Suprapubic skin (tissue), 4 donors: ENCODE results near the gene PSMA6. TPM values are rescaled to one million over a fixed set of nuclear protein-coding genes. Genes with fewer than 3 reads are reported as not detected.

Source experiments
- DNase-seq, 2 donors: peaks; one replicate each; pipeline ENCODE4 v3.0.0-alpha.2; 2019; ENCODE audit warnings: low spot score in 2 of 2
- H3K27ac ChIP-seq: fragments of 200-600 bp; sonication (generic); one replicate; pipeline ENCODE4 v1.5.1; 2019
- H3K27me3 ChIP-seq: fragments of 200-600 bp; sonication (generic); one replicate; pipeline ENCODE4 v1.5.1; 2019
- H3K36me3 ChIP-seq: fragments of 200-600 bp; sonication (generic); one replicate; pipeline ENCODE4 v1.5.1; 2019
- H3K4me1 ChIP-seq: fragments of 200-600 bp; sonication (generic); one replicate; pipeline ENCODE4 v1.5.1; 2019
- H3K4me3 ChIP-seq: fragments of 200-600 bp; sonication (generic); one replicate; pipeline ENCODE4 v1.5.1; 2019; ENCODE audit warnings: mild to moderate bottlenecking
- H3K9me3 ChIP-seq: fragments of 200-600 bp; sonication (generic); one replicate; pipeline ENCODE4 v1.5.1; 2019
- EP300 ChIP-seq: sonication (generic); formaldehyde crosslinking; IDR thresholded peaks from one replicate; pipeline ENCODE4 v1.6.1; 2017; ENCODE audit warnings: antibody characterized with exemption
- POLR2A ChIP-seq, 2 donors: fragments of 450-650 bp; IDR thresholded peaks; one replicate each; pipeline ENCODE4 v1.6.1; 2017; ENCODE audit warnings: antibody characterized with exemption in 2 of 2, mild to moderate bottlenecking in 2 of 2, moderate library complexity in 2 of 2
- POLR2AphosphoS5 ChIP-seq, 3 donors: sonication (generic); formaldehyde crosslinking; IDR thresholded peaks; one replicate each; pipeline ENCODE4 v1.6.1; 2017; ENCODE audit warnings: antibody characterized with exemption in 3 of 3
- WGBS: methylation state at CpG from one replicate; pipeline ENCODE4 v1.1.5; 2018; 5-methylcytosine and 5-hydroxymethylcytosine counted together
- total RNA-seq, 4 donors: library from RNA; depleted of rRNA; stranded (reverse); fragments of >200 nt; gene quantifications; one replicate each; pipeline ENCODE4 v1.1.0, GENCODE V29; 2016
- TF ChIP-seq, protein P1 (sequence below), 2 donors: fragments of 200-600 bp in 1 of 2; fragments of 450-650 bp in 1 of 2; sonication (generic) in 1 of 2; IDR thresholded peaks; one replicate each; pipeline ENCODE4 v1.5.1; 2016 to 2019; ENCODE audit warnings: antibody characterized with exemption in 2 of 2, mild to moderate bottlenecking in 1 of 2, moderate library complexity in 1 of 2

PSMA6 gene
- total RNA-seq, 4 donors from 2014 or later, result 80.4 to 133 (median 110) TPM

DNA sequence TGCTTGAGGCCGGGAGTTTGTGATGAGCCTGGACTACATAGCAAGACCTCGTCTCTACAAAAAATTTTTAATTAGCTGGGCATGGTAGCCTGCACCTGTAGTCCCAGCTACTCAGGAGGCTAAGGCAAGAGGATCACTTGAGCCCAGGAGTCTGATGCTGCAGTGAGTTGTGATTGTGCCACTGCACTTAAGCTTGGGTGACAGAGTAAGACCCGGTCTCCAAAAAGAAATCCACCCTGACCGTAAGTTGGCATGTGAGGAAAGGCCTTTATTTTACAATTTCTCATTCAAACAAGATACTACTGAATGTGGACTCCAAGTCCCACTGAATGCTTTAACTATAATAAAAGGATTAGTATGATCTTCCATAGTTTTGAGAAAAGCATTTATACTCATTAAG lies 27.3 kb downstream of the PSMA6 start:
- Histone ChIP-seq H3K27me3 (no peaks in the 10 kb centered on the region), H3K4me3 (no peak overlapping the region), H3K4me1 (no peaks in the 10 kb centered on the region), H3K9me3 (no peaks in the 10 kb centered on the region), H3K36me3 (peaks cover 42% of the 10 kb centered on the region), H3K27ac (no peak overlapping the region)
- DNase-seq, result no peak
- 93% methylated on average over 4 of the region's 4 CpGs for WGBS
- TF ChIP-seq EP300 (no peak), POLR2AphosphoS5 (IDR thresholded peaks at IDR 0.05) (no peak), POLR2A (IDR thresholded peaks at IDR 0.05) (no peak)
- TF ChIP-seq, protein P1, sequence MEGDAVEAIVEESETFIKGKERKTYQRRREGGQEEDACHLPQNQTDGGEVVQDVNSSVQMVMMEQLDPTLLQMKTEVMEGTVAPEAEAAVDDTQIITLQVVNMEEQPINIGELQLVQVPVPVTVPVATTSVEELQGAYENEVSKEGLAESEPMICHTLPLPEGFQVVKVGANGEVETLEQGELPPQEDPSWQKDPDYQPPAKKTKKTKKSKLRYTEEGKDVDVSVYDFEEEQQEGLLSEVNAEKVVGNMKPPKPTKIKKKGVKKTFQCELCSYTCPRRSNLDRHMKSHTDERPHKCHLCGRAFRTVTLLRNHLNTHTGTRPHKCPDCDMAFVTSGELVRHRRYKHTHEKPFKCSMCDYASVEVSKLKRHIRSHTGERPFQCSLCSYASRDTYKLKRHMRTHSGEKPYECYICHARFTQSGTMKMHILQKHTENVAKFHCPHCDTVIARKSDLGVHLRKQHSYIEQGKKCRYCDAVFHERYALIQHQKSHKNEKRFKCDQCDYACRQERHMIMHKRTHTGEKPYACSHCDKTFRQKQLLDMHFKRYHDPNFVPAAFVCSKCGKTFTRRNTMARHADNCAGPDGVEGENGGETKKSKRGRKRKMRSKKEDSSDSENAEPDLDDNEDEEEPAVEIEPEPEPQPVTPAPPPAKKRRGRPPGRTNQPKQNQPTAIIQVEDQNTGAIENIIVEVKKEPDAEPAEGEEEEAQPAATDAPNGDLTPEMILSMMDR (IDR thresholded peaks at IDR 0.05), result no peak

DNA sequence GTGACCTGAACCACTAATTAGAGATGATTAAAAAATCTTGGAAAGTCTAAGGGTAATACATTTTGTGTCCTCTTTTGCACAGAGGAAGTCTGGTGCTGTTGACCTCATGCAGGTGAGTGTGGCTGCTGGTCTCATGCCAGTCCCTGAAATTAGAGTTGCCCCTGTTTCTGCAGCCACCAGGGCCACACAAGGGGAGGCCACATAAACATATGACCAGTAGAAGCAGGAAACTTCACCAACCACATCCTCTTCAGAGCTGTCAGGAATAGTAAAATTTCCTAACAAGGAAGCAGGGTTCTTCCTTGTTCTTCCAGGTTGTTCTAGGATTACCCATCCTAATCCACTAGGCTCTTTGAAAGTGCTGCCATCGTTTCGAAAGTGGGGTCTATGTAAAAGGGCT lies 28.3 kb downstream of the PSMA6 start:
- Histone ChIP-seq H3K4me1 (no peaks in the 10 kb centered on the region), H3K36me3 (peaks cover 33% of the 10 kb centered on the region), H3K27ac (no peak overlapping the region), H3K9me3 (no peaks in the 10 kb centered on the region), H3K27me3 (no peaks in the 10 kb centered on the region), H3K4me3 (no peak overlapping the region)
- no peak for DNase-seq
- WGBS, result 79% methylated on average over 2 of the region's 2 CpGs
- TF ChIP-seq EP300 (no peak), POLR2AphosphoS5 (IDR thresholded peaks at IDR 0.05) (no peak), POLR2A (IDR thresholded peaks at IDR 0.05) (no peak)
- TF ChIP-seq, protein P1 (IDR thresholded peaks at IDR 0.05), result no peak

- H3K9me3 ChIP-seq, result no peaks in the 10 kb centered on the region
- peaks cover under 1% of the 10 kb centered on the region for H3K4me1 ChIP-seq
- no peak overlapping the region for H3K4me3 ChIP-seq
- WGBS, result 86% methylated on average over 1 of the region's 1 CpG
- no peaks in the 10 kb centered on the region for H3K27me3 ChIP-seq
- TF ChIP-seq EP300, result no peak
- no peak for TF ChIP-seq POLR2AphosphoS5 (IDR thresholded peaks at IDR 0.05)
- TF ChIP-seq, protein P1 (IDR thresholded peaks at IDR 0.05), result no peak
- no peak for TF ChIP-seq POLR2A (IDR thresholded peaks at IDR 0.05)
- no peak overlapping the region for H3K27ac ChIP-seq
- no peaks in the 10 kb centered on the region for H3K36me3 ChIP-seq
- no peak for DNase-seq
These were observed 34.2 kb downstream of the PSMA6 start for GRCh38 chr14:35326375-35326774.

DNA sequence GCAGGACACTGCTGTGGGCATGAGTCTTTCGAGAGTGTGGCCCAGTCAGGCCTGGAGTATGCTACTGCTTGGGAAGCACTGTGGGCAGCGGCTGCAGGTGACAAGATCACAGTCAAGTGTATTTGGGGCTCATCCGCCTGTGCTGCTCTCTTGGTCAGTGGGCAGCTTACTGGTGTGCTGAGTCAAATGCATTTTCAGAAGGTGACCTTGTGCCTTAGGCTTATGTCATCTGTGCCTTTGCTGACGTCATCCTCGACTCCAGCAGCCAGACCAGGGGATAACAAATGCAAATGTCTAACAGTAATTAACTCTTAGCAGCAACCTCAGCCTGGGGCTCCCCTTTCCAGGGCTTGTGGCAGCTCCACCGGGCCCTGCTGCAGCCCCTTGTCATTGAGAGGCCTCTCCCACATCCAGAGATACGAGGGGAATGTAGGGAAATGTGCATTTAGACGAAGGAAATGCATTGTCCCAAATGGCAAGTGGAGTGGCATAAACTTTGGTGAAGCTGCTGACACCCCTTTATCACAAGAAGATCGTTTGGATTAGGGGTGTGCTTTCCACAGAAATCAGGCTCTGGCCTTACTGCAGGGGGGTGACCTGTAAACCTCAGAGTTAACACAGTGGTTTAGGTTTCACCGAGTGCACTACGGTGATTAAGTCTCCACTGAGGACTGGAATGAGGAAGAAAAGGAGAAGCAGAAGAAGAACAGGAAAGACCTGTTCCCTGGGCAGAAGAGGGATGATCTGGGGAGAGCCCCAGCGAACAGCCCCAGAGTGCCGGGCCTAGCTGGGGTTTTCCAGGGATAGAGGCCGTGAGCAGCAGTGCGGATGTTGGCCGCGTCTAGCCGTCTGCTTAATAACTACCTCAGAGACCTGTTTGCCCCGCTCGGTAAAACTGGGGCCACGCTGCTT lies 39.7 kb downstream of the PSMA6 start:
- Histone ChIP-seq H3K36me3 (no peaks in the 10 kb centered on the region), H3K9me3 (no peaks in the 10 kb centered on the region), H3K27ac (peak overlapping the region; percentile 83), H3K27me3 (no peaks in the 10 kb centered on the region), H3K4me3 (no peak overlapping the region), H3K4me1 (peaks cover 54% of the 10 kb centered on the region)
- DNase-seq, result peak in 1 of 2 donors; percentile 42
- TF ChIP-seq, protein P1 (IDR thresholded peaks at IDR 0.05), result no peak
- TF ChIP-seq POLR2A (IDR thresholded peaks at IDR 0.05), result no peak
- TF ChIP-seq POLR2AphosphoS5 (IDR thresholded peaks at IDR 0.05), result peak in 2 of 3 donors; percentile 57 to 58
- WGBS, result 49% methylated on average over 21 of the region's 21 CpGs

DNA sequence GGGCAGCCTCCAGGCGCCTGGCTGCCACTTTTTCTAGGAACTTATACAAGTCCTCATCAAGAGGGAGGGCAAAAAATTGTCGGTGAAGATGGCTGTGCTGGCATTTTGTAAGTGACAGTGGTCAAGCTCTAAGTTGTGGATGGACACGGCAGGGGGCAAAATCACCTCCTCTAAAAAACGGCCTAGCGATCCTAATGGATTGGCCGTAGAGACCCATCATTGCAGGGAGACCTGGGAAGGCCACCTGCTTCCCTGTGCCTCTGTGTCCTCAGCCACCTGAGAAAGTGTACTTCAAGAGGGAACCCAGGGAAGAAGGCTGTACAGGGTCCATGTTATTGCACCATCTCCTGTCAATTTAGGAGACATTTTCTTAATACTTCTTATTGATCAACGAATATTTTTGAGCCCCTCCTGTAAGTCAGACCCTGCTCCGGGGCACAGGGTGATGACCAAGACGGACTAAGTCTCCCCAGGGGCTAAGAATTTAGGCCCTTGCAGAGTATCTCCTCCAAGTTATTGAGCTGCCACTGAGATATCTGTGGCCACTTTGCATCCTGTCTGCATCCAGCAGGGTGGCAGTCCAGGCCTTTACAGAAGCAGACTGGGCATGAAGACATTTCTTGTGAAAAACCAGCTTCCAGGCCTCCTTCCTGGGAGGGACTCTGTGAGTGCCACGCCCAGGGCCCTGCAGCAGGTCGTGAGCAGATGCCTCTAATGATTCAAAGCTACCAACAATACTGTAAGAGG lies 40.5 kb downstream of the PSMA6 start:
- Histone ChIP-seq H3K4me1 (peaks cover 62% of the 10 kb centered on the region), H3K27me3 (no peaks in the 10 kb centered on the region), H3K4me3 (no peak overlapping the region), H3K27ac (peak overlapping the region; percentile 83), H3K36me3 (no peaks in the 10 kb centered on the region), H3K9me3 (no peaks in the 10 kb centered on the region)
- WGBS, result 47% methylated on average over 11 of the region's 11 CpGs
- no peak for DNase-seq
- TF ChIP-seq, protein P1 (IDR thresholded peaks at IDR 0.05), result no peak
